Mesendoderm (in vitro differentiated cells): ENCODE data around the gene GTPBP3. TPM values are rescaled to one million over a fixed set of nuclear protein-coding genes. Genes with fewer than 3 reads are reported as not detected.

ENCODE experiments used
- DNase-seq: peaks from one replicate; pipeline ENCODE4 v3.0.0; 2013
- H2AK5ac ChIP-seq: 2 replicates; pipeline ENCODE4 v1.6.1; 2013; ENCODE audit warnings: low read length, inconsistent platforms
- H2BK120ac ChIP-seq: 2 replicates; pipeline ENCODE4 v1.6.1; 2013; ENCODE audit warnings: low read depth, mild to moderate bottlenecking, low read length, moderate library complexity, mixed read lengths
- H2BK15ac ChIP-seq: replicated peaks from 2 replicates; pipeline ENCODE4 v1.6.1; 2013; ENCODE audit warnings: low read depth, mild to moderate bottlenecking, moderate library complexity
- H2BK5ac ChIP-seq: 2 replicates; pipeline ENCODE4 v1.6.1; 2013; ENCODE audit warnings: low read length, inconsistent platforms
- H3K18ac ChIP-seq: 2 replicates; pipeline ENCODE4 v1.6.1; 2013; ENCODE audit warnings: mild to moderate bottlenecking, low read length, mixed read lengths
- H3K23ac ChIP-seq: one replicate; pipeline ENCODE4 v1.6.1; 2013; ENCODE audit warnings: low read length
- H3K27ac ChIP-seq: 2 replicates; pipeline ENCODE4 v1.5.1; 2013; ENCODE audit warnings: low read depth, mild to moderate bottlenecking, inconsistent platforms, low read length, moderate library complexity
- H3K27me3 ChIP-seq: 2 replicates; pipeline ENCODE4 v1.6.1; 2013; ENCODE audit warnings: low read length, control low read depth, mild to moderate bottlenecking, inconsistent platforms; ENCODE audit not compliant: insufficient read depth, poor library complexity
- H3K36me3 ChIP-seq: 2 replicates; pipeline ENCODE4 v1.6.1; 2013; ENCODE audit warnings: low read length, inconsistent platforms; ENCODE audit not compliant: control insufficient read depth, insufficient read depth
- H3K4ac ChIP-seq: one replicate; pipeline ENCODE4 v1.6.1; 2013; ENCODE audit warnings: low read depth, mild to moderate bottlenecking, low read length, moderate library complexity
- H3K4me1 ChIP-seq: 2 replicates; pipeline ENCODE4 v1.6.1; 2013; ENCODE audit warnings: low read depth, low read length, inconsistent platforms; ENCODE audit not compliant: control insufficient read depth
- H3K4me2 ChIP-seq: 2 replicates; pipeline ENCODE4 v1.6.1; 2013; ENCODE audit warnings: low read length
- H3K4me3 ChIP-seq: 2 replicates; pipeline ENCODE4 v1.5.1; 2013; ENCODE audit warnings: mild to moderate bottlenecking, low read length
- H3K56ac ChIP-seq: one replicate; pipeline ENCODE4 v1.6.1; 2013; ENCODE audit warnings: low read length
- H3K79me1 ChIP-seq: 2 replicates; pipeline ENCODE4 v1.6.1; 2013; ENCODE audit warnings: low read length, inconsistent platforms
- H3K79me2 ChIP-seq: 2 replicates; pipeline ENCODE4 v1.6.1; 2013; ENCODE audit warnings: mild to moderate bottlenecking, low read length; ENCODE audit not compliant: control insufficient read depth, insufficient read depth
- H3K9ac ChIP-seq: 2 replicates; pipeline ENCODE4 v1.6.1; 2013; ENCODE audit warnings: low read length, inconsistent platforms
- H4K5ac ChIP-seq: one replicate; pipeline ENCODE4 v1.6.1; 2013; ENCODE audit warnings: low read length
- H4K8ac ChIP-seq: one replicate; pipeline ENCODE4 v1.6.1; 2013; ENCODE audit warnings: low read depth, mild to moderate bottlenecking, control low read depth, low read length, moderate library complexity
- WGBS: extraction: QIAGEN DNeasy Blood & Tissue Kit; methylation state at CpG from one replicate; pipeline ENCODE4 v1.1.7; 2013; ENCODE audit warnings: low lambda C conversion rate, missing lambda C conversion rate; ENCODE audit not compliant: insufficient coverage; ENCODE audit errors: extremely low coverage; 5-methylcytosine and 5-hydroxymethylcytosine counted together
- polyA plus RNA-seq, 2 experiments: library from polyadenylated mRNA; stranded (reverse); fragments of 200-250 nt; gene quantifications; one replicate each; pipeline ENCODE4 v1.2.3, GENCODE V29; 2013

The GTPBP3 gene
- 25.9 TPM for polyA plus RNA-seq (2013, experiment 1 of 2)
- 26.0 TPM for polyA plus RNA-seq (2013, experiment 2 of 2)

GRCh38 chr19:17336872-17337674, at the start of gene GTPBP3:
GTPBP3 (plus strand) TSS chr19:17337553; CDS start chr19:17337612, 59 bp downstream.
- peak within 1 kb of the TSS; percentile 54 for H3K18ac ChIP-seq
- no CpG with 5 or more reads among the region's 41 CpGs for whole genome bisulfite sequencing
- no peaks in the 10 kb centered on the region for H3K4me1 ChIP-seq
- no peak within 1 kb of the TSS for H2AK5ac ChIP-seq
- H2BK120ac ChIP-seq = peak within 1 kb of the TSS; percentile 30
- H3K4me3 ChIP-seq = peak within 1 kb of the TSS; percentile 89
- H3K56ac ChIP-seq = peak within 1 kb of the TSS; percentile 98
- DNase-seq = peak; percentile 100
- no peak within 1 kb of the TSS for H4K8ac ChIP-seq
- H3K4ac ChIP-seq = peak within 1 kb of the TSS; percentile 49
- H3K4me2 ChIP-seq = peak within 1 kb of the TSS; percentile 89
- peak within 1 kb of the TSS; percentile 85 for H3K27ac ChIP-seq
- peak within 1 kb of the TSS; percentile 78 for H4K5ac ChIP-seq
- H3K36me3 ChIP-seq = no peaks in the 10 kb centered on the region
- peak within 1 kb of the TSS; percentile 72 for H2BK5ac ChIP-seq
- H3K23ac ChIP-seq = peak within 1 kb of the TSS; percentile 50
- no peaks in the 10 kb centered on the region for H3K27me3 ChIP-seq
- H2BK15ac ChIP-seq = no peak within 1 kb of the TSS
- H3K9ac ChIP-seq = peak within 1 kb of the TSS; percentile 98
- peaks cover 2% of the 10 kb centered on the region for H3K79me1 ChIP-seq
- H3K79me2 ChIP-seq = no peaks in the 10 kb centered on the region

GRCh38 chr19:17289489-17289888, 47.9 kb upstream of the GTPBP3 start:
- H3K36me3 ChIP-seq = no peaks in the 10 kb centered on the region
- H4K5ac ChIP-seq = no peak overlapping the region
- H3K79me2 ChIP-seq = no peaks in the 10 kb centered on the region
- H3K27me3 ChIP-seq = no peaks in the 10 kb centered on the region
- no peak overlapping the region for H3K27ac ChIP-seq
- H2BK15ac ChIP-seq = no peak overlapping the region
- no peak overlapping the region for H3K4ac ChIP-seq
- H3K18ac ChIP-seq = no peak overlapping the region
- no peaks in the 10 kb centered on the region for H3K79me1 ChIP-seq
- H4K8ac ChIP-seq = no peak overlapping the region
- WGBS = no CpG with 5 or more reads among the region's 22 CpGs
- peak overlapping the region; percentile 64 for H3K56ac ChIP-seq
- no peak overlapping the region for H3K23ac ChIP-seq
- no peak overlapping the region for H2BK5ac ChIP-seq
- no peaks in the 10 kb centered on the region for H3K4me1 ChIP-seq
- H3K4me3 ChIP-seq = no peak overlapping the region
- H2AK5ac ChIP-seq = no peak overlapping the region
- H3K4me2 ChIP-seq = no peak overlapping the region
- H2BK120ac ChIP-seq = no peak overlapping the region
- H3K9ac ChIP-seq = no peak overlapping the region
- peak; percentile 97 for DNase-seq

GRCh38 chr19:17292301-17293074, 44.9 kb upstream of the GTPBP3 start:
- Histone ChIP-seq H3K4me2 (peak overlapping the region; percentile 79), H4K5ac (no peak overlapping the region), H3K79me1 (no peaks in the 10 kb centered on the region), H2BK15ac (no peak overlapping the region), H3K4me3 (peak overlapping the region; percentile 50), H3K18ac (peak overlapping the region; percentile 19), H3K4ac (no peak overlapping the region), H3K27me3 (no peaks in the 10 kb centered on the region), H3K27ac (peak overlapping the region; percentile 45), H4K8ac (no peak overlapping the region), H3K79me2 (peaks cover 1% of the 10 kb centered on the region), H3K4me1 (no peaks in the 10 kb centered on the region), H3K36me3 (no peaks in the 10 kb centered on the region), H3K23ac (peak overlapping the region; percentile 37), H2BK5ac (no peak overlapping the region), H3K9ac (peak overlapping the region; percentile 82), H2AK5ac (no peak overlapping the region), H3K56ac (peak overlapping the region; percentile 94), H2BK120ac (no peak overlapping the region)
- peak; percentile 98 for DNase-seq
- WGBS = no CpG with 5 or more reads among the region's 46 CpGs

- WGBS = no CpG with 5 or more reads among the region's 14 CpGs
- no peak overlapping the region for H4K8ac ChIP-seq
- H4K5ac ChIP-seq = no peak overlapping the region
- peaks cover 2% of the 10 kb centered on the region for H3K36me3 ChIP-seq
- H2BK5ac ChIP-seq = no peak overlapping the region
- DNase-seq = no peak
- no peaks in the 10 kb centered on the region for H3K4me1 ChIP-seq
- H3K56ac ChIP-seq = no peak overlapping the region
- H3K23ac ChIP-seq = no peak overlapping the region
- no peak overlapping the region for H3K4me2 ChIP-seq
- no peak overlapping the region for H3K9ac ChIP-seq
- peaks cover 1% of the 10 kb centered on the region for H3K79me2 ChIP-seq
- no peaks in the 10 kb centered on the region for H3K79me1 ChIP-seq
- H3K27me3 ChIP-seq = no peaks in the 10 kb centered on the region
- no peak overlapping the region for H2BK15ac ChIP-seq
- no peak overlapping the region for H2AK5ac ChIP-seq
- H2BK120ac ChIP-seq = no peak overlapping the region
- no peak overlapping the region for H3K4ac ChIP-seq
- H3K18ac ChIP-seq = no peak overlapping the region
- H3K27ac ChIP-seq = no peak overlapping the region
- no peak overlapping the region for H3K4me3 ChIP-seq
Measured at GRCh38 chr19:17293605-17294004, 43.7 kb upstream of the GTPBP3 start.

GRCh38 chr19:17294051-17294891, 43.1 kb upstream of the GTPBP3 start:
- Histone ChIP-seq H2BK120ac (no peak overlapping the region), H3K36me3 (peaks cover 2% of the 10 kb centered on the region), H3K79me1 (no peaks in the 10 kb centered on the region), H4K8ac (no peak overlapping the region), H3K56ac (no peak overlapping the region), H3K9ac (no peak overlapping the region), H3K4me1 (no peaks in the 10 kb centered on the region), H3K4ac (no peak overlapping the region), H3K18ac (no peak overlapping the region), H3K23ac (no peak overlapping the region), H3K27me3 (no peaks in the 10 kb centered on the region), H3K4me3 (no peak overlapping the region), H4K5ac (no peak overlapping the region), H2AK5ac (no peak overlapping the region), H3K27ac (no peak overlapping the region), H3K4me2 (no peak overlapping the region), H3K79me2 (peaks cover 1% of the 10 kb centered on the region), H2BK15ac (no peak overlapping the region), H2BK5ac (no peak overlapping the region)
- WGBS = no CpG with 5 or more reads among the region's 48 CpGs
- peak; percentile 77 for DNase-seq
